ENCODE results near the gene CACNG6.

Gene CACNG6

GRCh38 chr19:53991224-53992113 lies at the start of gene CACNG6:
TSS of gene CACNG6 (plus strand) at chr19:53991637. CDS start at chr19:53992878, 1,241 bp downstream.
- no peak for DNase-seq (ENCODE audit: low read depth)
- no peak for TF ChIP-seq CTCF (IDR thresholded peaks at IDR 0.05; ENCODE audit: insufficient read depth, low read depth, low read length, missing control alignments)
- H3K4me3 ChIP-seq (ENCODE audit: low read length), result no peak within 1 kb of the TSS

- TF ChIP-seq CTCF (IDR thresholded peaks at IDR 0.05; ENCODE audit: insufficient read depth, low read depth, low read length, missing control alignments), result no peak
- no peak overlapping the region for H3K4me3 ChIP-seq (ENCODE audit: low read length)
- DNase-seq (ENCODE audit: low read depth), result no peak
Measured at GRCh38 chr19:53942001-53942786, 49.2 kb upstream of the CACNG6 start.

GRCh38 chr19:53944416-53944815 lies 47.0 kb upstream of the CACNG6 start:
- no peak overlapping the region for H3K4me3 ChIP-seq (ENCODE audit: low read length)
- no peak for DNase-seq (ENCODE audit: low read depth)
- no peak for TF ChIP-seq CTCF (IDR thresholded peaks at IDR 0.05; ENCODE audit: insufficient read depth, low read depth, low read length, missing control alignments)

GRCh38 chr19:53944933-53945332 lies 46.5 kb upstream of the CACNG6 start:
- no peak for TF ChIP-seq CTCF (IDR thresholded peaks at IDR 0.05; ENCODE audit: insufficient read depth, low read depth, low read length, missing control alignments)

GRCh38 chr19:53945441-53945840 lies 46.0 kb upstream of the CACNG6 start:
- TF ChIP-seq CTCF (IDR thresholded peaks at IDR 0.05; ENCODE audit: insufficient read depth, low read depth, low read length, missing control alignments), result no peak
- no peak for DNase-seq (ENCODE audit: low read depth)
- no peak overlapping the region for H3K4me3 ChIP-seq (ENCODE audit: low read length)

More at GRCh38 chr19:53944933-53945332, 46.5 kb upstream of the CACNG6 start:
- no peak for DNase-seq (ENCODE audit: low read depth)
- no peak overlapping the region for H3K4me3 ChIP-seq (ENCODE audit: low read length)

- H3K4me3 ChIP-seq (ENCODE audit: low read length), result no peak overlapping the region
- DNase-seq (ENCODE audit: low read depth), result no peak
- no peak for TF ChIP-seq CTCF (IDR thresholded peaks at IDR 0.05; ENCODE audit: insufficient read depth, low read depth, low read length, missing control alignments)
Measured at GRCh38 chr19:53945998-53946397, 45.4 kb upstream of the CACNG6 start.
